ENCODE measurements around the gene RXFP2. TPM values are rescaled to one million over a fixed set of nuclear protein-coding genes. Genes with fewer than 3 reads are reported as not detected.

RXFP2 gene
- total RNA-seq, 4 donors from 2014 or later, result not detected

DNA sequence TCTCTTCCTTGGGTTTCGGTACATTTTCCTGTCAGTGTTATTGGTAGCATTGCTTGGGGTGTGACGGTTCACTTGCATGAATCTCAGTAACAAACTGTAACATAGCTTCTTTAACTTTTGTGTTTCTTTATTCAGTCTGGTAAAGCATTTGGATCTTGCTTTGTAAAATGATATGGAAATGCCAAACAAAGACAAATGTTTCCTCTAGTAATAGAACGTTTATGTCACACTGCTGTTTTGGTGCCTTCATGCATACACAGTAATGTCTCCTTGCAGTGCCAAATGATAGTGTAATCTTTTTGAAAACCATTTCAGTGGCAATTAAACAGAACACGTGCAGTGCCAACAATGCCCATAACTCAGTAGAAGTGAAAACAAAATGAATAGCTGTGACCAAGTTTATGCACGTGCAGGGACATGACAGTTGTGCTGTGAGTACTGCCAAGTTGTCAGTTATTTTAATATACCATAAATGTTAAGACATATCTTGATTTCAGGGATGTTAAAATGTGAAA is 110.8 kb downstream of the RXFP2 start:
- DNase-seq, result no peak
- Histone ChIP-seq H3K9me3 (no peaks in the 10 kb centered on the region), H3K27me3 (no peaks in the 10 kb centered on the region), H3K27ac (no peak overlapping the region), H3K36me3 (no peaks in the 10 kb centered on the region), H3K4me1 (peaks cover 0 to 7% (median 0%) of the 10 kb centered on the region in 4 donors), H3K4me3 (no peak overlapping the region)
- TF ChIP-seq, protein P1, sequence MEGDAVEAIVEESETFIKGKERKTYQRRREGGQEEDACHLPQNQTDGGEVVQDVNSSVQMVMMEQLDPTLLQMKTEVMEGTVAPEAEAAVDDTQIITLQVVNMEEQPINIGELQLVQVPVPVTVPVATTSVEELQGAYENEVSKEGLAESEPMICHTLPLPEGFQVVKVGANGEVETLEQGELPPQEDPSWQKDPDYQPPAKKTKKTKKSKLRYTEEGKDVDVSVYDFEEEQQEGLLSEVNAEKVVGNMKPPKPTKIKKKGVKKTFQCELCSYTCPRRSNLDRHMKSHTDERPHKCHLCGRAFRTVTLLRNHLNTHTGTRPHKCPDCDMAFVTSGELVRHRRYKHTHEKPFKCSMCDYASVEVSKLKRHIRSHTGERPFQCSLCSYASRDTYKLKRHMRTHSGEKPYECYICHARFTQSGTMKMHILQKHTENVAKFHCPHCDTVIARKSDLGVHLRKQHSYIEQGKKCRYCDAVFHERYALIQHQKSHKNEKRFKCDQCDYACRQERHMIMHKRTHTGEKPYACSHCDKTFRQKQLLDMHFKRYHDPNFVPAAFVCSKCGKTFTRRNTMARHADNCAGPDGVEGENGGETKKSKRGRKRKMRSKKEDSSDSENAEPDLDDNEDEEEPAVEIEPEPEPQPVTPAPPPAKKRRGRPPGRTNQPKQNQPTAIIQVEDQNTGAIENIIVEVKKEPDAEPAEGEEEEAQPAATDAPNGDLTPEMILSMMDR (IDR thresholded peaks at IDR 0.05), result no peak
- no peak for TF ChIP-seq POLR2A (IDR thresholded peaks at IDR 0.05)

DNA sequence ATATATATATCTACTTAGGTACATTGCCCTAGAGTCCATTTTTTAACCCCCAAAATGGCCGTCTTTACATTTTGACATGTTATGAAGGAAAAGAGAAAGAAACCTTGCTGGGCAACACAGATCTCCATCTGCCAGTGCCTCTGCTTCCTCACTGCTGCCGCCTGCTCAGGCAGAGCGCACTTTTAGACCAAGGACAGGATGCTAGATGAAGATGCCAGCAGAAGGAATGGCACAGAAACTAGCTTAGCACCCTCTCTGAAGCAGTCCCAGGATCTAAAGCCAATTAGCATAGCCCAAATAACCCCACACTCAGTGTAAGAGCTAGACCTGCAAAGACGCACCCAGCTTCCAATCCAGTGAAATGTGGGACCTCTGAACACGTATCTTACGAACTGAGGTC is 111.9 kb downstream of the RXFP2 start:
- TF ChIP-seq, protein P1 (IDR thresholded peaks at IDR 0.05), result no peak
- no peak for TF ChIP-seq POLR2A (IDR thresholded peaks at IDR 0.05)
- H3K27ac ChIP-seq, result no peak overlapping the region

More for the DNA sequence above, 111.9 kb downstream of the RXFP2 start:
- Histone ChIP-seq H3K27me3 (no peaks in the 10 kb centered on the region), H3K4me3 (no peak overlapping the region), H3K9me3 (no peaks in the 10 kb centered on the region), H3K36me3 (no peaks in the 10 kb centered on the region), H3K4me1 (peaks cover 0 to 4% (median 0%) of the 10 kb centered on the region in 4 donors)
- no peak for DNase-seq
